Mesenchymal stem cell (in vitro differentiated cells and primary cell): ENCODE data around the gene MFSD8.
"Not testable (repeated sequence)": the region's sequence is repeated elsewhere in the genome, so short reads cannot be mapped to it uniquely, and the experiment has no call there.

ENCODE experiments used
- DNase-seq: peaks from one replicate; pipeline ENCODE4 v3.0.0-alpha.2; 2013
- H2AFZ ChIP-seq: one replicate; pipeline ENCODE4 v1.6.1; 2013; ENCODE audit warnings: low read depth, mild to moderate bottlenecking, control low read depth, inconsistent platforms, low read length, moderate library complexity
- H2AK5ac ChIP-seq: 2 replicates; pipeline ENCODE4 v1.6.1; 2013; ENCODE audit warnings: low read length, moderate library complexity, mild to moderate bottlenecking, inconsistent platforms; ENCODE audit not compliant: severe bottlenecking
- H2BK120ac ChIP-seq: one replicate; pipeline ENCODE4 v1.6.1; 2013; ENCODE audit warnings: low read depth, mild to moderate bottlenecking, inconsistent platforms, low read length, moderate library complexity
- H2BK12ac ChIP-seq, 2 experiments: one replicate each; pipeline ENCODE4 v1.6.1; 2013; ENCODE audit warnings: inconsistent platforms in 2 of 2, low read length in 2 of 2, mild to moderate bottlenecking in 2 of 2, moderate library complexity in 2 of 2, control low read depth in 1 of 2
- H2BK15ac ChIP-seq: one replicate; pipeline ENCODE4 v1.6.1; 2013; ENCODE audit warnings: mild to moderate bottlenecking, low read depth, inconsistent platforms; ENCODE audit not compliant: poor library complexity, severe bottlenecking
- H2BK5ac ChIP-seq: 2 replicates; pipeline ENCODE4 v1.6.1; 2013; ENCODE audit warnings: low read depth, mild to moderate bottlenecking, low read length, control low read depth, inconsistent platforms; ENCODE audit not compliant: poor library complexity, severe bottlenecking
- H3K14ac ChIP-seq, 2 experiments: one replicate each; pipeline ENCODE4 v1.6.1; 2013; ENCODE audit warnings: inconsistent platforms in 2 of 2, low read length in 2 of 2, control low read depth in 1 of 2, mild to moderate bottlenecking in 1 of 2, moderate library complexity in 1 of 2
- H3K18ac ChIP-seq, 2 experiments: one replicate each; pipeline ENCODE4 v1.6.1; 2013; ENCODE audit warnings: inconsistent platforms in 2 of 2, low read length in 2 of 2, control low read depth in 1 of 2, low read depth in 1 of 2, mild to moderate bottlenecking in 1 of 2
- H3K23ac ChIP-seq, 2 experiments: one replicate each; pipeline ENCODE4 v1.6.1; 2013; ENCODE audit warnings: inconsistent platforms in 2 of 2, low read length in 2 of 2, mild to moderate bottlenecking in 2 of 2, moderate library complexity in 2 of 2, control low read depth in 1 of 2
- H3K27ac ChIP-seq: 2 replicates; pipeline ENCODE4 v1.5.1; 2013; ENCODE audit warnings: mild to moderate bottlenecking, moderate library complexity, low read length, control low read depth, inconsistent platforms; ENCODE audit not compliant: poor library complexity, severe bottlenecking
- H3K27me3 ChIP-seq, 2 experiments: 2 replicates each; pipeline versions ENCODE4 v1.6.1 to v1.7.0; 2013; ENCODE audit warnings: low read length in 2 of 2, mild to moderate bottlenecking in 2 of 2, moderate library complexity in 2 of 2, control low read depth in 1 of 2, inconsistent platforms in 1 of 2; ENCODE audit not compliant: control insufficient read depth in 1 of 2, insufficient read depth in 1 of 2
- H3K36me3 ChIP-seq, 2 experiments: 2 replicates each; pipeline versions ENCODE4 v1.6.1 to v1.7.0; 2013; ENCODE audit warnings: low read length in 2 of 2, control low read depth in 1 of 2, inconsistent platforms in 1 of 2, low read depth in 1 of 2, mild to moderate bottlenecking in 1 of 2; ENCODE audit not compliant: insufficient read depth in 2 of 2, control insufficient read depth in 1 of 2
- H3K4ac ChIP-seq, 2 experiments: one replicate each; pipeline ENCODE4 v1.6.1; 2013; ENCODE audit warnings: inconsistent platforms in 2 of 2, low read length in 2 of 2, mild to moderate bottlenecking in 2 of 2, moderate library complexity in 2 of 2, control low read depth in 1 of 2, low read depth in 1 of 2
- H3K4me1 ChIP-seq: 2 replicates; pipeline ENCODE4 v1.6.1; 2013; ENCODE audit warnings: low read depth, low read length, control low read depth; ENCODE audit not compliant: control insufficient read depth, insufficient read depth
- H3K4me2 ChIP-seq: 2 replicates; pipeline ENCODE4 v1.6.1; 2013; ENCODE audit warnings: low read length, mild to moderate bottlenecking, inconsistent platforms; ENCODE audit not compliant: poor library complexity, severe bottlenecking
- H3K4me3 ChIP-seq, 2 experiments: 2 replicates each; pipeline versions ENCODE4 v1.5.1 to v1.7.0; 2013; ENCODE audit warnings: low read length in 2 of 2, mild to moderate bottlenecking in 2 of 2, control low read depth in 1 of 2, low read depth in 1 of 2; ENCODE audit not compliant: insufficient read depth in 1 of 2
- H3K79me1 ChIP-seq: replicated peaks from 2 replicates; pipeline ENCODE4 v1.6.1; 2013; ENCODE audit warnings: mild to moderate bottlenecking, control low read depth, low read length, inconsistent platforms; ENCODE audit not compliant: poor library complexity, severe bottlenecking
- H3K9ac ChIP-seq: 2 replicates; pipeline ENCODE4 v1.7.0; 2013; ENCODE audit warnings: mild to moderate bottlenecking, low read length, moderate library complexity
- H3K9me3 ChIP-seq: 2 replicates; pipeline ENCODE4 v1.7.0; 2013; ENCODE audit warnings: mild to moderate bottlenecking, low read length; ENCODE audit not compliant: control insufficient read depth
- H4K8ac ChIP-seq: one replicate; pipeline ENCODE4 v1.6.1; 2013; ENCODE audit warnings: inconsistent platforms, mild to moderate bottlenecking, low read length, moderate library complexity
- H4K91ac ChIP-seq: one replicate; pipeline ENCODE4 v1.6.1; 2013; ENCODE audit warnings: mild to moderate bottlenecking, low read length, inconsistent platforms
- WGBS: methylation state at CpG from one replicate; pipeline ENCODE4 v1.1.7; 2013; ENCODE audit warnings: mixed read lengths; 5-methylcytosine and 5-hydroxymethylcytosine counted together

MFSD8 gene

DNA sequence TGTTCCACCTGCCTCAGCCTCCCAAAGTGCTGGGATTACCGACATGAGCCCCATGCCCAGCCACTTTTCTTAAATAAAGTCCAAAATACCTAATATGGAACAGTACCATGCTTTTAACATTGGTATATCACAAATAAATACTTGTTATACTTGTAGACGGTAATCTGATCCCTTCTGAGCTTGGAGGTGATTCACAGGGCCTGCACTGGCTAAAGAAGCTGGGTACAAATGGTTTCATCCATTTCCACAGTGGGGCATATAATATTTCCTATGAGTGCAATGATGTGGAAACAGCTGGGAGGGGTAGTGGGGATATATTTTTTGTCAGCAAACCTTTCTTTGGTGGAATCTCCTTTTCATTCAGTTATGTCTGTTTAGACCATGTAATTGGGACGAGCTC, 48.5 kb downstream of the MFSD8 start:
- no peaks in the 10 kb centered on the region for H3K9me3 ChIP-seq
- no peak overlapping the region for H2BK120ac ChIP-seq
- no peak overlapping the region for H2BK12ac ChIP-seq
- H4K8ac ChIP-seq = no peak overlapping the region
- H3K4me3 ChIP-seq = no peak overlapping the region
- H2AFZ ChIP-seq = no peak overlapping the region
- H3K14ac ChIP-seq = no peak overlapping the region
- H3K18ac ChIP-seq = no peak overlapping the region
- H3K9ac ChIP-seq = no peak overlapping the region
- no peak overlapping the region for H4K91ac ChIP-seq
- no peak overlapping the region for H2BK5ac ChIP-seq
- no peak overlapping the region for H2BK15ac ChIP-seq
- H3K79me1 ChIP-seq = no peaks in the 10 kb centered on the region
- H3K23ac ChIP-seq = no peak overlapping the region
- 100% methylated on average over 1 of the region's 3 CpGs for WGBS
- no peaks in the 10 kb centered on the region for H3K4me1 ChIP-seq
- DNase-seq = no peak
- no peak overlapping the region for H3K27ac ChIP-seq
- no peaks in the 10 kb centered on the region for H3K27me3 ChIP-seq
- H3K36me3 ChIP-seq = peaks cover 2 to 38% of the 10 kb centered on the region in 2 experiments
- H3K4ac ChIP-seq = no peak overlapping the region
- no peak overlapping the region for H3K4me2 ChIP-seq
- no peak overlapping the region for H2AK5ac ChIP-seq

DNA sequence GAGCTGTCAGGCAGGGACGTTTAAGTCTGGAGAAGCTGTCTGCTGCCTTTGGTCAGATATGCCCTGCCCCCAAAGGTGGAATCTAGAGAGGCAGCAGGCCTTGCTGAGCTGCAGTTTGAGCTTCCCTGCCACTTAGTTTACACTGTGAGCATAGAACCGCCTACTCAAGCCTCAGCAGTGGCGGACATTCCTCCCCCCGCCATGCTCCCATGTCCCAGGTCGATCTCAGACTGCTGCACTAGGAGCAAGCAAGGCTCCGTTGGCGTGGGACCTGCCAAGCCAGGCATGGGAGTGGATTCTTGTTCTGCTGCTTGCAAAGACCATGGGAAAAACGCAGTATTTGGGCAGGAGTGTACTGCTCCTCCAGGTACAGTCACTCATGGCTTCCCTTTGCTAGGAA, 59.9 kb downstream of the MFSD8 start:
- no peak overlapping the region for H3K18ac ChIP-seq
- H2BK120ac ChIP-seq = no peak overlapping the region
- no peak for DNase-seq
- no peaks in the 10 kb centered on the region for H3K36me3 ChIP-seq
- H3K4me2 ChIP-seq = no peak overlapping the region
- no peaks in the 10 kb centered on the region for H3K9me3 ChIP-seq
- H3K27me3 ChIP-seq = no peaks in the 10 kb centered on the region
- H2BK15ac ChIP-seq = no peak overlapping the region
- H3K14ac ChIP-seq = no peak overlapping the region
- H2BK12ac ChIP-seq = no peak overlapping the region
- H4K8ac ChIP-seq = no peak overlapping the region
- no peak overlapping the region for H4K91ac ChIP-seq
- no peak overlapping the region for H2AK5ac ChIP-seq
- H2AFZ ChIP-seq = no peak overlapping the region
- H3K4me1 ChIP-seq = no peaks in the 10 kb centered on the region
- H3K4me3 ChIP-seq = no peak overlapping the region
- H3K23ac ChIP-seq = no peak overlapping the region
- no peak overlapping the region for H2BK5ac ChIP-seq
- no peak overlapping the region for H3K9ac ChIP-seq
- 89% methylated on average over 8 of the region's 8 CpGs for WGBS
- no peaks in the 10 kb centered on the region for H3K79me1 ChIP-seq
- no peak overlapping the region for H3K27ac ChIP-seq
- H3K4ac ChIP-seq = no peak overlapping the region

DNA sequence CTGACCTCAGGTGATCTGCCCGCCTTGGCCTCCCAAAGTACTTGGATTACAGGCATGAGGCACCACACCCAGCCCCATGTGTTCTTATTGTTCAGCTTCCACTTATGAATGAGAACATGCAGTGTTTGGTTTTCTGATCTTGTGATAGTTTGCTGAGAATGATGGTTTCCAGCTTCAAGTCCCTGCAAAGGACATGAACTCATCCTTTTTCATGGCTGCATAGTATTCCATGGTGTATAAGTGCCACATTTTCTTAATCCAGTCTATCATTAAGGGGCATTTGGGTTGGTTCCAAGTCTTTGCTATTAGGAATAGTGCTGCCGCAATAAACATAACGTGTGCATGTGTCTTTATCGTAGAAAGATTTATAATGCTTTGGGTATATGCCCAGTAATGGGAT, 65.3 kb downstream of the MFSD8 start:
- H3K79me1 ChIP-seq, H3K27me3 ChIP-seq, DNase-seq, H3K36me3 ChIP-seq, H4K91ac ChIP-seq, H2BK12ac ChIP-seq, H3K23ac ChIP-seq, H2AFZ ChIP-seq, H2BK5ac ChIP-seq, H3K27ac ChIP-seq, H3K14ac ChIP-seq, H2AK5ac ChIP-seq, H3K4ac ChIP-seq, H3K9ac ChIP-seq, H4K8ac ChIP-seq, H3K4me1 ChIP-seq, H3K18ac ChIP-seq, H2BK15ac ChIP-seq, H3K4me3 ChIP-seq, H3K4me2 ChIP-seq, H2BK120ac ChIP-seq, H3K9me3 ChIP-seq: not testable (repeated sequence)
- WGBS = 96% methylated on average over 4 of the region's 4 CpGs

DNA sequence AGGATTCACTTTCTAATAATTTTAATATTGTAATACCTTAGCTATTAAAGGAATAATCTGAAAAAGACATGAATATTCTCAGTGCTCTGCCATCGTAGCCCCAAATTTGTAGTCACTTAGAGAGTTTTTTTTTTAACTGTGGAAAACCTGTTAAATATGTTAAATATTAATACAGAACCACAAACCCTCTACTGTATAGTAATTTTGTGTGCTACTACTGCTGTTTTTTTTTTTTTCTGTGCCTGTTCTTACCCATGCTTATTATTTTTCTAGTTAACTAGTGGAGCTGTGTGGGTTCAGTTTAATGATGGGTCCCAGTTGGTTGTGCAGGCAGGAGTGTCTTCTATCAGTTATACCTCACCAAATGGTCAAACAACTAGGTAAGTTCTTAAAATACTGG, 68.4 kb downstream of the MFSD8 start:
- Histone ChIP-seq H3K79me1 (no peaks in the 10 kb centered on the region), H3K36me3 (peaks cover 0 to 15% of the 10 kb centered on the region in 2 experiments), H3K9ac (no peak overlapping the region), H3K4ac (no peak overlapping the region), H2BK12ac (no peak overlapping the region), H2AFZ (no peak overlapping the region), H4K91ac (no peak overlapping the region), H3K27ac (no peak overlapping the region), H3K27me3 (no peaks in the 10 kb centered on the region), H3K14ac (no peak overlapping the region), H3K9me3 (no peaks in the 10 kb centered on the region), H3K4me1 (no peaks in the 10 kb centered on the region), H2AK5ac (no peak overlapping the region), H2BK5ac (no peak overlapping the region), H4K8ac (no peak overlapping the region), H2BK15ac (no peak overlapping the region), H2BK120ac (no peak overlapping the region), H3K23ac (no peak overlapping the region), H3K4me2 (no peak overlapping the region), H3K18ac (no peak overlapping the region), H3K4me3 (no peak overlapping the region)
- WGBS = no CpG with 5 or more reads among the region's 1 CpG
- DNase-seq = no peak
